Measurements from ENCODE around the gene CSTPP1.

Gene CSTPP1

GRCh38 chr11:47156951-47157350 lies 220.4 kb downstream of the CSTPP1 start:
- DNase-seq (ENCODE audit: low read depth in 1 of 2, low spot score in 1 of 2): no peak
- TF ChIP-seq POLR2AphosphoS5 (IDR thresholded peaks at IDR 0.05; ENCODE audit: low read depth) (no peak), REST (IDR thresholded peaks at IDR 0.05; ENCODE audit: insufficient replicate concordance, low read depth) (no peak), GABPA (IDR thresholded peaks at IDR 0.05; ENCODE audit: low read depth) (no peak), SPI1 (IDR thresholded peaks at IDR 0.05; ENCODE audit: borderline replicate concordance, low read depth) (no peak)
- TF ChIP-seq, protein P1, sequence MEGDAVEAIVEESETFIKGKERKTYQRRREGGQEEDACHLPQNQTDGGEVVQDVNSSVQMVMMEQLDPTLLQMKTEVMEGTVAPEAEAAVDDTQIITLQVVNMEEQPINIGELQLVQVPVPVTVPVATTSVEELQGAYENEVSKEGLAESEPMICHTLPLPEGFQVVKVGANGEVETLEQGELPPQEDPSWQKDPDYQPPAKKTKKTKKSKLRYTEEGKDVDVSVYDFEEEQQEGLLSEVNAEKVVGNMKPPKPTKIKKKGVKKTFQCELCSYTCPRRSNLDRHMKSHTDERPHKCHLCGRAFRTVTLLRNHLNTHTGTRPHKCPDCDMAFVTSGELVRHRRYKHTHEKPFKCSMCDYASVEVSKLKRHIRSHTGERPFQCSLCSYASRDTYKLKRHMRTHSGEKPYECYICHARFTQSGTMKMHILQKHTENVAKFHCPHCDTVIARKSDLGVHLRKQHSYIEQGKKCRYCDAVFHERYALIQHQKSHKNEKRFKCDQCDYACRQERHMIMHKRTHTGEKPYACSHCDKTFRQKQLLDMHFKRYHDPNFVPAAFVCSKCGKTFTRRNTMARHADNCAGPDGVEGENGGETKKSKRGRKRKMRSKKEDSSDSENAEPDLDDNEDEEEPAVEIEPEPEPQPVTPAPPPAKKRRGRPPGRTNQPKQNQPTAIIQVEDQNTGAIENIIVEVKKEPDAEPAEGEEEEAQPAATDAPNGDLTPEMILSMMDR (IDR thresholded peaks at IDR 0.05; ENCODE audit: insufficient read depth, low read length): no peak
- H3K27me3 ChIP-seq (ENCODE audit: insufficient read depth, poor library complexity, severe bottlenecking): no peaks in the 10 kb centered on the region
- H3K4me3 ChIP-seq (replicated peaks; ENCODE audit: insufficient read depth, low read length): no peak overlapping the region
- no peak overlapping the region for H3K27ac ChIP-seq (replicated peaks)

DNA sequence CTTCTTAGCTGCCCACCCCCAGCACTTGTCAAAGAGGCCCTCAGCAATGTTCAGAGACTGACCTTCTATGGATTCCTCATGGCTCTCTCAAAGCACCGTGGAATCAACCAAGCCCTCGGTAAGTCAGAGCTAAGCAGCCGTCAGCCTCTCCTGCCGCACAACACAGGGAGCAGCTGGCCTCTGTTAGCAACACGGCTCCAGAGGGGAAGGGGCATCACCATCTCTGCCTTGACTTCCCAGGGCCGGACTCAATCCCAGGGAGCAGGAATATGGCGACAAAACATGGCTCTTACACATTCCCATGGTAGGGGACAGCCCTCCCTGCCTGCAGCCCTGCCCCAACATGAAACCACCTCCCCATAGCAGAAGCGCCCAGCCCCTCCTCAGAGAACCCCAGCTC lies 221.2 kb downstream of the CSTPP1 start:
- DNase-seq (ENCODE audit: low read depth in 1 of 2, low spot score in 1 of 2): no peak
- Histone ChIP-seq H3K27me3 (ENCODE audit: insufficient read depth, poor library complexity, severe bottlenecking) (no peaks in the 10 kb centered on the region), H3K27ac (replicated peaks) (no peak overlapping the region), H3K4me3 (replicated peaks; ENCODE audit: insufficient read depth, low read length) (no peak overlapping the region)
- TF ChIP-seq REST (IDR thresholded peaks at IDR 0.05; ENCODE audit: insufficient replicate concordance, low read depth) (no peak), POLR2AphosphoS5 (IDR thresholded peaks at IDR 0.05; ENCODE audit: low read depth) (no peak; the same call in 1 of the 2 replicates), SPI1 (IDR thresholded peaks at IDR 0.05; ENCODE audit: borderline replicate concordance, low read depth) (no peak), GABPA (IDR thresholded peaks at IDR 0.05; ENCODE audit: low read depth) (no peak)
- TF ChIP-seq, protein P1 (IDR thresholded peaks at IDR 0.05; ENCODE audit: insufficient read depth, low read length): no peak

DNA sequence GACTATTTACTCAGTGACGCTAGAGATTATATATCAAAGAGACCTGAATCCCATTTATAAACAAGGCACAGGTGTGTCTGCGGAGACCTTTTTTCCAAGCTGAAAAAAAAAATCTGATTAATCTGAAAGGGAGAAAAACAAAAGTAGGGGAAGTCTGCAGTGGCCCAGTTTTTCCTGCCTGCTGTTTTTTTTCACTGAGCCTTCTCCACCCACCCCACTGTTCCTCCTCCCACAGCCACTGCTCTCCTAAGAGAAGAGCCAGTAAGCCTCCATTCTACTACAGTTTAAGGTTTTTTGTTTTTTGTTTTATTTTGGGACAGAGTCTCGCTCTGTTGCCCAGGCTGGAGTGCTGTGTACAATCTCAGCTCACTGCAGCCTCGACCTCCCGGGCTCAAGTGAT lies 221.7 kb downstream of the CSTPP1 start:
- TF ChIP-seq POLR2AphosphoS5 (IDR thresholded peaks at IDR 0.05; ENCODE audit: low read depth): no peak
- no peak for TF ChIP-seq SPI1 (IDR thresholded peaks at IDR 0.05; ENCODE audit: borderline replicate concordance, low read depth)
- TF ChIP-seq REST (IDR thresholded peaks at IDR 0.05; ENCODE audit: insufficient replicate concordance, low read depth): no peak
- no peak for TF ChIP-seq GABPA (IDR thresholded peaks at IDR 0.05; ENCODE audit: low read depth)
- TF ChIP-seq, protein P1 (IDR thresholded peaks at IDR 0.05; ENCODE audit: insufficient read depth, low read length): no peak
- Histone ChIP-seq H3K4me3 (replicated peaks; ENCODE audit: insufficient read depth, low read length) (no peak overlapping the region), H3K27ac (replicated peaks) (no peak overlapping the region), H3K27me3 (ENCODE audit: insufficient read depth, poor library complexity, severe bottlenecking) (no peaks in the 10 kb centered on the region)
- no peak for DNase-seq (ENCODE audit: low read depth in 1 of 2, low spot score in 1 of 2)

Measured in HL-60 (cell line).